ENCODE results near the gene RGR.
A peak's percentile ranks its signal among the peaks of the same experiment; 100 is the strongest.

RGR gene

DNA sequence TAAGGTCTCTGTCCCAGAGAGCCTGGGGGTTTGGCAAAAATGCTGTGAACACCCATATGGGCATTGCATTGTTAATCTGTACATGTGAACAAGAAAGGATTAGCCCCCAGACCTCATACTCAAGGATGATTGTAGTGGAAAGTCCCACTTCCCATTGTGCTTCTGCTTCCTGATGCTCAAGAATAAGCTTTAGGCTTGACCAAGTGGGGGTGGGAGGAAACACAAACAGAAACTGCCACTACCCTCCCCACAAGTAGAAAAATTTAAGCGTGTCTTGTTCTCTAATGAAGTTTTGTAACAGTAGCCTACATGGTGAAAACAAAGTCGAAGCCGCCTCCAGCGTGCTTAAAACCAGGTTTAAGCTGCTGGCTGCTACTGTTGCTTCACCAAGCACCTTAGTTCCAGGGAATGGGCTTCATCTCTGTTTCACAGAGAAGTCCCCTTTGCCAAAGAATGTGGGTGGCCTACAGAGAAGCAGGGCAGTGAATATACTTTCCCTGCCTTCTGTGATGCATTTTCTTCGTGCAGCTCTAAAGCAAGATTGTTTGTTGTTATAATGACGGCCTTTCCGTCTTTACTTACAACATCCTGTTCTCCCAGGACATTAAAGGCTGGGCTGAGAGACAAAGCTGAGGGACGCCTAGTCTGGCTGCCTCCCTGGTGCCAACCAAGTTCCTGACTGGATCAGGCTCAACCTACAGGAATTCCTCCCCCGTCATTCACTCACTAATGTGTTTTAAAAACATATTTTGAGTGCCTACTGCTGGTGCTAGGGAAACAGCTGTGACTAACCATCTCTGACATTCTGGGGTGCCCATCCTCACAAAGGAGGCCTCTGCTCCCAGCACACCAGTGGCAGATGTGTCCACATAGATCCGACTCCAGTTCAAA is 51.5 kb downstream of the RGR start:
- peak; percentile 70 for DNase-seq (ENCODE audit: low spot score)

DNA sequence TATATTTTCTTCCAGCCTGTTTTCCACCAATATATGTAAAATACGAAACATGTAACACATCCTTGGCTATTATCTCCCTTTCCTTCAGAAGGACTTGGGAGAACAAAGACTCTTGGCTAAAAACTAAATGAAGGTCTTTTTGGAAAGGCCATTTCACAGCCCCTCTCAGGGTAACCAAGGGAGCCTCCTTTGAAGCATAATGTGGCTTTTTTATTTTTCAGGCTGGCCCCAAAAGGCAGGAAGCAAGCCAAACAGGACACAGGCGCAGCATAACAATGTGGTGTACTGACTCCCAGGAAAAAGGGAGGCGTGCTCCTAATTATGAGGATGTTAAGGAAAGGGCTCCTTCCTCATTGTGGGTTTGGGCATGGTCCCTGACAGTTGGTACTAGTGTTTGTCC is 53.2 kb downstream of the RGR start:
- DNase-seq (ENCODE audit: low spot score): no peak

DNA sequence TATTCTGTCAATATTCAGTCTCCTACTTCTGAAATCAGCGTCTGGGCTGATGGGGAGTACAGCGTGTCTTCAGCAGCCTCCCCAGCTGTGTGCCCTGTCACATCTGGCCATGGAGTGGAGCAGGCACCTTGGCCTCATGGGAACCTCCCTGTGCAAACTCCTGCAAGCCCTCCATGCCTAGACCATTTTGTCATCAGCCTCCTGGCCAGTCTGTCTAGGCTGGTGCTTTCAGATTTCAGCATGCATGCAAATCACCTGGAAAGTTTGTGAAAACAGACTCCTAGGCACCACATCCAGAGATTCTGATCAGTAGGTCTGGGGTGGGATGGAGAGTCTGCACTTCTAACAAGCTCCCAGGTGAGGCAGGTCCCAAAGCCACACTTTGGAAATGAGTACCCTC is 57.4 kb downstream of the RGR start:
- DNase-seq (ENCODE audit: low spot score): no peak

DNA sequence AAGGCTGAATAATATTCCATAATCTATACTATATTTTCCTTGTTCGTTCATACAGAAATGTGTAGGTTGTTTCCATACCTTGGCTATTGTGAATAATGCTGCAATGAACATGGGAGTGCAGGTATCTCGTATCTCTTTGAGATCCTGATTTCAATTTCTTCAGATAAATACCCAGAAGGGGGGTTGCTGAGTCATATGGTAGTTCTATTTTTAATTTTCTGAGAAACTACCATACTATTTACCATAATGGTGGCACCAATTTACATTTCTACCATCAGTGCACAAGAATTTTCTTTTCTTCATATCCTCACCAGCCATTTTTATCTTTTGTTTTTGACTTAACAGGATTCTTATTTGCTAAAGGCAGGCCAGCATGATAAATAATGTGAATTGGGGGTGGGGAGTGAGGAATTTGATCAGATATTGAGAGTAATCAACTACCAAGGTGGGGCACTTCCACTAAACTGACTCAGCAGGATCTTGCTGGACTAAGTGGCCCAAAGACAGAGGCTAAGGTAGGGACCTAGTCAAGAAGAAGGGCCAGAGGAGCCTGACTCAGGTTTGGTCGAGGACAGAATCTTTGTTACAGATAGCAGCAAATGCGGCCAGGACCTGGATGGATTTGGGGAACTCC is 62.0 kb downstream of the RGR start:
- DNase-seq (ENCODE audit: low spot score): no peak

DNA sequence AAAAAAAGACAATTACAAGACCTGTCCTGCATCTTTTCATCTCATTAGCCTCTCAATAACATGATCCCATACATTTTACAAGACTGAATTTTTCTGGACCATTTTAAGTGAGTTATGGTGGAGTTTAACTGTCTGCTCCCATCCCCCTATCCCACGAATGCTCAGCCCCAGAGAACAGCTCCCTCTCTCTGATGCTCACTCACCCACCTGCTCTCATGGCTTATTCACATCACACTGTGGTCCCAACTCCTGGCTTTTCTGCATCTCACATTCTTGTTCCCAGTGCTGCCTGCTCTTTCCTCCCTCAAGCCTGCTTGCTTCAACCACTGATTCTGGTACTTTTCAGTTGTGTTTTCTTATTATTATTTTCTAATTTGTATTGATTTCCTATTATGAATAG is 63.2 kb downstream of the RGR start:
- no peak for DNase-seq (ENCODE audit: low spot score)

DNA sequence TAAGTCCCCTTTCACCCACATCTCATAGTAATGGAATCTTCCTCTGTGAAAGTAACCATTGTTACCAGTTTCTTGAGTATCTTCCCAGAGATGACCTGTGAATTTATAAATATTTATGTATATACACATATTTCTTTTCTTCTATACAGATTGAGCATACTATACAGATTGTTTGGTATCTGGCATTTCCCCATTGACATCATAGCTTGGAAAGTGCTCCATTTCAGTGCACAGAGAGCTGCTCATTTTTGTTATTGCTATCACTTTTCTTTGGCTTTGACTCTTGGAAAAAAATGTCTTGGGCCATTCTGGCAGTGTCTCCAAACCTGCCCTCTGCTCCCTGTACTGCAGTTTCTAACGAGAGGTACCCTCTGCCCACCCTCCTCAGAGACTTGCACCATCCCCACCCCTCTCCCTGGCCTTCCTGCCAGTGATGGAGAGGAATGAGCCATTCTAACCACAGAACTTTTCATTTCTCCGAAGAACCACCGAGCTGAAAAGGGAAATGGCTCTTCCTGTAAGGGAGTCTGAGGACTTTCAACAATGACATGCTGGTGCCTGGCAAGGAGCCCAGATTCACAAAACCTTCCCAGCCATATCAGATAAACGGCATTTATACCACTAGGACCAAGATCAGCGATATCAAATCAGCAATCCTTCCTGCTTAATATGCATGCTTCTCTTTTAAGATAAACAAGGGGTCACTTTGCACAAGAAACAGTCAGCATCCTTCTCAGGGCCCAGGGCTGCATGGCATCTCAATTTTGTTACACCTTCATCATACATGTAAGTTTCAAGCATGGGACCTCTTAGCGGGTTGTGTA is 63.8 kb downstream of the RGR start:
- DNase-seq (ENCODE audit: low spot score): peak; percentile 16
